Measurements from ENCODE around the gene IFNL1.
"Not testable (repeated sequence)": the region's sequence is repeated elsewhere in the genome, so short reads cannot be mapped to it uniquely, and the experiment has no call there.

IFNL1 gene

GRCh38 chr19:39304185-39304513 lies 7.9 kb downstream of the IFNL1 start:
- no peak overlapping the region for H3K4me3 ChIP-seq (replicated peaks; ENCODE audit: low read depth, low read length)
- TF ChIP-seq CTCF (IDR thresholded peaks at IDR 0.05; ENCODE audit: low read length, missing control alignments), result no peak
- DNase-seq (ENCODE audit: low read depth), result no peak

- DNase-seq (ENCODE audit: low read depth), result no peak
- H3K4me3 ChIP-seq (replicated peaks; ENCODE audit: low read depth, low read length), result no peak overlapping the region
- TF ChIP-seq CTCF (IDR thresholded peaks at IDR 0.05; ENCODE audit: low read length, missing control alignments), result no peak
Measured at GRCh38 chr19:39304701-39305571, 8.7 kb downstream of the IFNL1 start.

- no peak for TF ChIP-seq CTCF (IDR thresholded peaks at IDR 0.05; ENCODE audit: low read length, missing control alignments)
- H3K4me3 ChIP-seq (replicated peaks; ENCODE audit: low read depth, low read length), result no peak overlapping the region
- no peak for DNase-seq (ENCODE audit: low read depth)
Measured at GRCh38 chr19:39306075-39306474, 9.9 kb downstream of the IFNL1 start.

- TF ChIP-seq CTCF (IDR thresholded peaks at IDR 0.05; ENCODE audit: low read length, missing control alignments), result no peak
- no peak overlapping the region for H3K4me3 ChIP-seq (replicated peaks; ENCODE audit: low read depth, low read length)
- no peak for DNase-seq (ENCODE audit: low read depth)
Measured at GRCh38 chr19:39307046-39307821, 11.0 kb downstream of the IFNL1 start.

- H3K4me3 ChIP-seq (replicated peaks; ENCODE audit: low read depth, low read length), result no peak overlapping the region
- TF ChIP-seq CTCF (IDR thresholded peaks at IDR 0.05; ENCODE audit: low read length, missing control alignments), result no peak
- DNase-seq (ENCODE audit: low read depth), result no peak
Measured at GRCh38 chr19:39307822-39308530, 11.8 kb downstream of the IFNL1 start.

- TF ChIP-seq CTCF (IDR thresholded peaks at IDR 0.05; ENCODE audit: low read length, missing control alignments), result no peak
- no peak overlapping the region for H3K4me3 ChIP-seq (replicated peaks; ENCODE audit: low read depth, low read length)
- DNase-seq (ENCODE audit: low read depth), result no peak
Measured at GRCh38 chr19:39308531-39309304, 12.5 kb downstream of the IFNL1 start.

GRCh38 chr19:39309305-39309670 lies 13.1 kb downstream of the IFNL1 start:
- not testable (repeated sequence) for H3K4me3 ChIP-seq (replicated peaks; ENCODE audit: low read depth, low read length); DNase-seq (ENCODE audit: low read depth)
